ENCODE measurements around the gene TCAP.

TCAP gene

DNA sequence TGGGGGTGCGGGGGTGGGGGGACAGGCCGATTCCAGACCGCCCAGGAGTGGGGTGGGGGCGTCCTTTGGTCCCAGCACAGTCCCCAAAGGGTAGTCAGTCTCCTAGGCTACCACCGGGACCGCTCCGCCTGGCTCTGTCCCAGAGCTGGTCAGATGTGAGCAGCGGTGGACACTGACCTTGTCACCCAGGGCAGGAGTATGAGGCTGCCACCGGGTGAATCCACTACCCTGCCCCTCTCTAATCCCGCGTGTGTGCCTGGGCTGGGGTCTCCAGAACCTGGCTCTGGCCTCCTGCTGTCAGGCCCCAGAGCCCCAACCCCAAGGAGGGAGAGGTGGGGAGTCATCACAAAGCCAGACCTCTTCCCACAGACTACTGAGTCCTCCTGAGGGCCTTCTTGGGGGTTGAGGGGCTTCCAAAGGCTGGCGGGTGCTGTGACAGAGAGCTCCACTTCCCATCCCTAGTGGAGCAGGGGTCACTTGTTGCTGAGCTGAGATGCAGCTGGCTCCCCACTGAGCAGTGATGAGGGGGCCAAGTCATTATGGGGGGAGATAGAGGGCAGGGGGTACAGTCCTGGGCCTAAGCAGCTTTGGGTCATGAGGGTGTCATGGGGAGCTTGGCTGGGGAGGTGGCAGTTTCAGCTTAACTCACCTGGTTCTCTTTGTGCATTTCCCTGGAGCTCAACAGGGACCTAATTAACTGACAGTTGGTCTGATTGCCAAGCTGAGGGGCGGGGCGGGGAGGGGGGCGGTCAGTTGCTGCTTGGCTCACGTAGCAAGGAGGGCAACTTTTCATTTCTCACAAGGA lies 37.2 kb upstream of the TCAP start:
- no peak for DNase-seq (ENCODE audit: low read depth)
- no peak overlapping the region for H3K4me3 ChIP-seq (ENCODE audit: low read depth, low read length)

DNA sequence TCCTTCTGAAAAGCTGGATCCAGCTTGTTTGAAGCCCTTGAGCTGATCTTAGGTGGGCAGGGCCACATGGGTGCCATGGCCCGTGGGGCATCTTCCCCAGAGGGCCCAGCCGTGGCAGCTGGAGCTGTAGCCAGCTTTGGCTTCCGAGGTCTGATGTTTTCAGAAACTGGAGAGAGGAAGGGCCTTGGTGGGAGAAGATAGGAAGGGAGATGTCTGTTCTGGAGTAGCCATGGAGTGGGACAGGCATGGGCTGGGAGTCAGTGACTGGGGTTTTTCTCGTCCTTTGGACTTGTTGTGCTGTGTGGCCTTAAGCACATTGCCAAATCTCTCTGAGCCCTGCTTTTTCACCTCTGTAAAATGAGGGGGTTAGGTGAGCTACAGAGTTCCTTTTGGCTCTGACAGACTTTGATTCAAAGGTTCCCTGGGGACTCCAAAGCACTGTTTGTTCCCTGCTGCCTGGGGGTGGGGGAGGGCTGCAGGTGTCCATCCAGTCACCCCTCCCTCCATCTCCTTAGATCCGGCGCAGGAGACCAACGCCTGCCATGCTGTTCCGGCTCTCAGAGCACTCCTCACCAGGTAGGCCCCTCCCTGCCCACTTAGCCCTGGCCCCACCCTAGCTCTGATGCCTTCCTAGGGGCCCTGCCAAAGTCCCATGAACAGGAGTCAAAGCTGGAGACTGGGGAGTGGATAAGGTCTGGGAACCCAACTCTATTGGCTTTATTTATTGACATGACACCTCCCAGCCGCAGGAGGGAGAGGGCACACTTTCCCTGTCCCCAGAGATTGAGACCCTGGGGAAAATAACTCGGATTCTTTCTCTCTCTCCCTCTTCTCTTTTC lies 36.3 kb upstream of the TCAP start:
- H3K4me3 ChIP-seq (ENCODE audit: low read depth, low read length), result no peak overlapping the region
- DNase-seq (ENCODE audit: low read depth), result no peak

DNA sequence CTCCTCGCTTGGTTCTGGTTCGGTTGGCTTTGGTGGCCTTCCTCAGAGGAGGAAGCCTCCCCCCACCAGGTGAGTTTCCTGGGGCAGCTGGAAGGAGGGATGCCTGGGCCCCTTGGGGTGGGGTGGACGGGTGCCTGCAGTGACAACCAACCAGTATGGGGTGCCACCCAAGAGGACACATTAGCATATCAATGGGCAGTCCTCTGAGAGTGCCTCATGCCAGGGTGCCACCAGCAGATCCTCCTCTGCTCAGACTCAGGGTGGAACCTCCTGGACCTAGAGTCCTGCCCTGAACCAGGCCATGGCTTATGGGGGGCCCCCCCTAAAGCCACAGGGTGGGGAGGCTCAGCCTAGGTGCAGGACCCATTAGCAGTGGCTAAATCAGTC lies 35.7 kb upstream of the TCAP start:
- no peak overlapping the region for H3K4me3 ChIP-seq (ENCODE audit: low read depth, low read length)
- DNase-seq (ENCODE audit: low read depth), result no peak

- no peak overlapping the region for H3K4me3 ChIP-seq (ENCODE audit: low read depth, low read length)
Measured at GRCh38 chr17:39629898-39630297, 35.3 kb upstream of the TCAP start.

GRCh38 chr17:39631403-39631802 lies 33.7 kb upstream of the TCAP start:
- no peak overlapping the region for H3K4me3 ChIP-seq (ENCODE audit: low read depth, low read length)

More at GRCh38 chr17:39629898-39630297, 35.3 kb upstream of the TCAP start:
- no peak for DNase-seq (ENCODE audit: low read depth)

GRCh38 chr17:39632153-39632941 lies 32.8 kb upstream of the TCAP start:
- H3K4me3 ChIP-seq (ENCODE audit: low read depth, low read length), result no peak overlapping the region
- DNase-seq (ENCODE audit: low read depth), result no peak

More at GRCh38 chr17:39631403-39631802, 33.7 kb upstream of the TCAP start:
- no peak for DNase-seq (ENCODE audit: low read depth)

GRCh38 chr17:39633570-39634183 lies 31.5 kb upstream of the TCAP start:
- H3K4me3 ChIP-seq (ENCODE audit: low read depth, low read length), result no peak overlapping the region
- DNase-seq (ENCODE audit: low read depth), result no peak

DNA sequence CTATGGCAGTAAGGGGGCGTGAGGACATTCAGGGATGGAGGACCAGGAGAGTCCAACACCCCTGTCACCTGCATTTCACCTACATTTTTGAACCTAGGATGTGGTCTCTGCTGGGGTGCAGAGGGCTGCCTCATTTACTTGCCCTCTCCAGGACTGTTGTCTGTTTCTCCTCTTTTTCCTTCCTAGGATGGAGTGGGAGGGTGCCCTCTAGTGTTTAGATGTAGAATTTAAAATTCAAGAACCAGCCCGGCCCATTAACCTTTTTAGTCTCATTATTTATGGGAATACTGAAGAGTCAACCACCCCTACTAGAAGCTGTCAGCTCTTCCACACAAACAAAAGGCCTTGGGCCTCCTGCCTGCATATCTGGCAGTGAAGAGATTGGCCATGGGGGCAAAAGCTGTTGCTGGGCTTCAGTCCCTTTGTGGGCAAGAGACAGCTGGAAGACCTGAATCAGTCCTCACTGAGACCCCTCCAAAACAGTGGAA lies 30.7 kb upstream of the TCAP start:
- no peak overlapping the region for H3K4me3 ChIP-seq (ENCODE audit: low read depth, low read length)
- DNase-seq (ENCODE audit: low read depth), result no peak

GRCh38 chr17:39635614-39636176 lies 29.5 kb upstream of the TCAP start:
- DNase-seq (ENCODE audit: low read depth), result no peak
- no peak overlapping the region for H3K4me3 ChIP-seq (ENCODE audit: low read depth, low read length)

- no peak for DNase-seq (ENCODE audit: low read depth)
Measured at GRCh38 chr17:39636587-39636926, 28.6 kb upstream of the TCAP start.

GRCh38 chr17:39636927-39637736 lies 28.0 kb upstream of the TCAP start, which contains the start of gene STARD3:
STARD3 (plus strand) TSS chr17:39637144; CDS start chr17:39653532, 16,388 bp downstream.
- H3K4me3 ChIP-seq (ENCODE audit: low read depth, low read length), result peak within 1 kb of the TSS; percentile 87
- peak; percentile 56 for DNase-seq (ENCODE audit: low read depth)

More at GRCh38 chr17:39636587-39636926, 28.6 kb upstream of the TCAP start:
- peak overlapping the region; percentile 87 for H3K4me3 ChIP-seq (ENCODE audit: low read depth, low read length)

- peak overlapping the region; percentile 87 for H3K4me3 ChIP-seq (ENCODE audit: low read depth, low read length)
- no peak for DNase-seq (ENCODE audit: low read depth)
Measured at GRCh38 chr17:39638317-39638716, 26.8 kb upstream of the TCAP start.

GRCh38 chr17:39639043-39639442 lies 26.1 kb upstream of the TCAP start:
- no peak overlapping the region for H3K4me3 ChIP-seq (ENCODE audit: low read depth, low read length)
- DNase-seq (ENCODE audit: low read depth), result no peak

- no peak for DNase-seq (ENCODE audit: low read depth)
- no peak overlapping the region for H3K4me3 ChIP-seq (ENCODE audit: low read depth, low read length)
Measured at GRCh38 chr17:39639566-39640458, 25.3 kb upstream of the TCAP start.

GRCh38 chr17:39640591-39641031 lies 24.5 kb upstream of the TCAP start:
- DNase-seq (ENCODE audit: low read depth), result no peak

DNA sequence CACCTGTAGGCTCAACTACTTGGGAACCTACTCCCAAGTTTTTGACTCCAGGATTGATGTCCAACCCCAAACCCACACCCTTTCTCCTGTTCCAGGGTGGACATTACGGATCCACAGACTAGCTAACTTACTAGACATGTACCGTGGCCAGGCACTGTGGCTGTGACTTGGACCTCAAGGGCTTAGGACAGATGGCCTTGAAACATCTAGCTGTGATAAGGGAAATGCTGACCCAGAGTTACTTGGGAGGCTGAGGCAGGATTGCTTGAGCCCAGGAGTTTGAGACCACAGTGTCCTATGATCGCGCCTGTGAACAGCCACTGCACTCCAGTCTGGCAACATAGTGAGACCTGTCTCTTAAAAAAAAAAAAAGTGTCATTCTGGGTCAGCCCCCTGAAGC lies 24.1 kb upstream of the TCAP start:
- no peak for DNase-seq (ENCODE audit: low read depth)
- H3K4me3 ChIP-seq (ENCODE audit: low read depth, low read length), result no peak overlapping the region

More at GRCh38 chr17:39640591-39641031, 24.5 kb upstream of the TCAP start:
- H3K4me3 ChIP-seq (ENCODE audit: low read depth, low read length), result no peak overlapping the region

DNA sequence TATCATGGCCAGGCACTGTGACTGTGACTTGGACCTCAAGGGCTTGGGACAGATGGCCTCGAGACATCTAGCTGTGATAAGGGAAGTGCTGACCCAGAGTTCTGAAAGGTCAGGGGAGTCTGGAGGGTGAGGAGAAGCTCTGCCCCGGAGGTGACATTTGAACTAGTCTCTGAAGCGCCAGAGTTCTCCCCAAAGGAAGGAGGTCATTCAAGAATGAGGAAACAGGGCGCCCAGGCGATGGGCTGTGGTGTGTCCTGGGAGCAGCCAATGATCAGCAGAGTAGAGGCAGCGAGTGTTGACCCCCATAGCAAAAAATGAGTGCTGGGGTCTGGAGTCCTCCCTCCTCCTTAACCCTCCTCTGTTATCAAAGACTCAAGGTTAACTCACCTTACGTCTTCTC lies 23.3 kb upstream of the TCAP start:
- DNase-seq (ENCODE audit: low read depth), result no peak
- H3K4me3 ChIP-seq (ENCODE audit: low read depth, low read length), result no peak overlapping the region

Data from skeletal muscle cell (primary cell).